Measurements from ENCODE around the gene GALNT7.
A peak's percentile ranks its signal among the peaks of the same experiment; 100 is the strongest.

Gene GALNT7

DNA sequence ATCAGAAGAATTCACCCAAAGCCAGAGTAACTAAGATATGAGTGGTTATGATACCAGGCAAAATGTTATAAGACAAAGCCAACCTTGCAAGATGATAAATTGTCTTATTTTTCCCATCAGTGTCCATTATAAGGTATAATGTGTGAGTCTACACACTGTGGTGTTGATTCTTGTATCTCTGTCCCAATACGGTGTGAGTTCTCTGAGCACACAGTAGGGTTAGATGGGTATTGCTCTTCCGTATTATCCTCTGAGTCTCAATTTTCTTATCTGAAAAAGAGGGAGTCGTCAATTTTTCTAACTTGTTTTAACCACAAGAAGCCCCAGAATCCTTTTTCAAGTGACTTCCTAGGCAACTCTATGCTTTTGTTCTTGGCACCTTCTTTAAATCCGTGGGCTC, 95.6 kb downstream of the GALNT7 start:
- no peak for DNase-seq (ENCODE audit: low read depth in 2 of 2)

DNA sequence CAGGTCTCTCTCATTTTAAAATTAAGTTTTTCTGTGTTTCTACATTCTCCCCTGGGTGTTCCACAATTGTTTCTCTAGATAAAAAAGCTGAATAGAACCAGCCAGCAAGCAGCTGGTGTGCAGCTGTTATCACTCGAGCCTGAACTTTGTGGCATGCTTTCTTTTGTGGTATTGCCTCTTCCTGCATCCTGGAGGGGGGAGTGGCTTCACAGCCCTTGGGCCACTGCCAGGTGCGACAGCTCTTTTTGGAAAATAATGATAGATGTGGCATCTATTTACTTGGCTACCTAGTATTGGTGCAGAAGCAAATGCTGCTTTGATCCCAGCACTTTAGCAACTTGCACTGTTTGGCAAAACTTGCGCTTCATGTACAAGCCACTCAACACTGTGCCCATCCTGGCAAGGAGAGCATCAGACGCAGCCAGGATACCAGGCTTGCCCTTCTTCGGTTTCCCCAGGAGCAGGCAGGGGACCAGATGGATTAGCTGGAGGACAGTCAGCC, 96.1 kb downstream of the GALNT7 start:
- DNase-seq (ENCODE audit: low read depth in 2 of 2), result no peak

DNA sequence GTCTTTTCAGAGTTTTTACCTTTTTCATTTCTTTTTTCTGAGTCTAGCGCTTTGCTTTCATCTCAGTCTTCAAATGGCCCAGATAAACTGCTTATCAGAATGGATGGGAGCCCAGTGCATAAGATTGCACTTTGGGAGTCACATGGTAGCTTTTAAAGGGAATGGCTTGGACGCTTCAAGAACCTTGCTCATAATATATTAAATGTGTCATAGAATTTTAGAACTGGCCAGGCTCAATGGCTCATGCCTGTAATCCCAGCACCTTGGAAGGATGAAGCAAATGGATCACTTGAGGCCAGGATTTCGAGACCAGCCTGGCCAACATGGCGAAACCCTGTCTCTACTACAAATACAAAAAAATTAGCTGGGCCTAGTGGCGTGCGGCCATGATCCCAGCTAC, 97.1 kb downstream of the GALNT7 start:
- DNase-seq (ENCODE audit: low read depth in 2 of 2), result no peak

DNA sequence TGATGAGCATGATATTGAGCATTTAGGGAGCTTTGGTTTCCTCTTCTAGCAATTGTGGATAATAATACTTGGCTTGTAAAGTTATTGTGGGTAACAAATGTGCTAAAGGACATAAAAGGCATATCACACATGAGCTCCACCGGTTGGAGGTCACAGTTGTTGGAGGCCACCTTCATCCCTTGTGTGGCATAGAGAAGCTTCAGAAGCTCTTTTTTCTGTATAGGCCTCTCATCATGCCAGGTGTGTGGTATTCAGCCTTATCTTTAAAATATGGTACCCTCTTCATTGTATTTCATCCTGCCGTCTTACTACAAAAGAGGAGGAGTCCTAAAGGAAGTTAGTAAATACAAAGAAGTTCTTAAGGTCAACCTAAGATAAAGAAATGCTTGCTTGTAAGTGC, 99.1 kb downstream of the GALNT7 start:
- DNase-seq (ENCODE audit: low read depth in 2 of 2), result no peak

DNA sequence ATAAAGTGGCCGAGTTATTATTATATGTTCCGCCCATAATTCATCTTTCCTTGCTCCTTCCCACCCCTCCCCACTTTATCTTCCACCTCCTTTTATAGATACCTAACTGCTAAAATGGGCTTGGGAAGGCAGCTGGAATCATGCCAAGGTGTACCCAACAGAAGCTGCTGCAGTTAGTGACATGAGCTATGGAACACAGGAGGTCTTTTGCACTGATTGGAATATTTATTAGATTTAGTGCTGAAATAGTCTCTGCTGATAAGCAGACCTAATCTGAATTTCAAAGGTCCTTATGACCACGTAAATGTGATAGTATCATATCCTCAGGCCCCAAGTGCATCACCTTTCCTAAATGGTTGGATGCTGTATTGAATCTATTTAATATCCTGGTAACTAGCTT, 100.7 kb downstream of the GALNT7 start:
- DNase-seq (ENCODE audit: low read depth in 2 of 2), result no peak

DNA sequence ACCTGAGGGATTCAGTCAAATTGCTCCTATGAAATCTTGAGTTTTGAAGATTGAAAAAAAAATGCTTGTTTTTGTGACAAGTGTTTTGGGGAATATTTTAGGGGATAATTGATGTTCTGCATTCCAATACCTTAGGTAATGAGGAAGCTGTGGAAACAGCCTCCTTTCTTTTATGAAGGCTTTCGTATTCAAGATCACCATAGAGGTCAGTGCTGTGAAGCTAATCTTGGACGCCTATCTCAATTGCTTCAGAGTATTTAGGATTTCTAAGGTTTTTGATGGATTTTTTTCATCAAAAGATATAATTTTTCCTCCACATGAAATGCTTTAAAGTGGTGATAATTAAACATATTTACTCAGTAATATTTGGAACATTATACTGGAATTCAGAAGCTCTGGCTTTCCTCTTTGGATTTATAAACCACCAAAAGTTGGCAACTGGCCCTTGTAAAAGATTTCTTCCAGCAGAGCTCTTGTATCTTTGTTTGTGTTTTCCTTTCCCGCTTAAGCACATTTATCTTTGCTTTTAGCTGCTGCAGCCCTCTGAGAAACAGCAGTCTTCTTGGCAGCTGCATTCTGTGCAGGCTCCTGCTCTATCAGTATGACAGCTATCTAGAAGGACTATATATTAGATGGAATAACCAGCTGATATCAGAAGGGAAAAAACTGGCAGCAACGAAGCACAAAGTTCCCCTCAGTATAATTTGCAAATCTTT, 101.9 kb downstream of the GALNT7 start:
- DNase-seq (ENCODE audit: low read depth in 2 of 2), result no peak

DNA sequence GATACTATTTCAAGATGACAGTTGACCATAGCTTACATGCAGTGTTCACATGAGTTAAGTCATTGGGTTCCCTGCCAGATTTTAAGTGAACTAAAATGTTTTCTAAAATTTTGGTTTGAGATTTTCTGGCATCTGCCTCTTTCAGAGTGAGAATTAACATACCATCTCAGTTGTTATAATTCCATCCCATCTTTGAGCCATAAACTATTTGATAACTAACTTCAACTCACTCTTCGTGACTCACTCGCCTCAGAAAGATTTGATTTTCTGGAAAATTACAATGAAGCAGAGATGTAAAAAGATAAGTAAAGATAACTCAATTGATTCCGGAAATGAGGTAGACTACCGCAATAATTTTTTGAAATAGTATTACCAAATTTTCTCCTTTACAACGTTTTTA, 103.7 kb downstream of the GALNT7 start:
- DNase-seq (ENCODE audit: low read depth in 2 of 2), result no peak

DNA sequence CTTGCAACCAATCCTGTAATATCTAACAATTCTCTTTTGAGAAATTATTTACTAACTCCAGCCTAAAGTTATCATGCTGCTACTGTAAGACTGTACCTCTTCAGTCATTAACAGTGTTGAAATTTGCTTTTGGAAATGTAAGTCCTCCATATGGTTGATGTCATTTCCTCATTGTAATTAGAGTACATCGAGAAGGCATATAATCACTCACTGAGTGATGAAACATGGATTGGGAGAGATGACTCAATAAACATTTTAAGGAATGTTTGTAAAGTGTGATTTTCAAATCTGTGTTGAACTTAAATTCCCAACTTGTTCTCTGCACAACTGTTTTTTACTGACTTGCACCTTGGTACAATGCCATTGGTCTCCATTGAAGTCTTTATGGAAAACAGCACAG, 104.4 kb downstream of the GALNT7 start:
- no peak for DNase-seq (ENCODE audit: low read depth in 2 of 2)

DNA sequence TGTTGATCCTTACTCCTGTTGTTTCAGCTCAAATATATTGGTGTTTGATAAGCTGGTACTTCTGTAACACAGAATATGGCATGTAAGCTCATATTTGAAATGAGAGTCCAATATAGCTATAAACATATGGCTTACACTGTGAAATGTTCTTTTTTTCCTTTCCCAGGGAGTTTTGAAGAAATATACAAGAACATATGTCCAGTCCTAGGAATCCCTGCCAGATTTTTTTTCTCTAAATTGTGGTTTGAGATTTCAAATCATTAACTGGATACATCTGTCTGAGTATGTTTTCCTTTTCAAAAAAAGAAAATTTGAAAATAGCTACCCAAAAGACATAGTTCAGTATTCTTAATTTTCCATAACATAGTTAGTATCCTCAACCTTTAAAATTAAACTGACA, 105.3 kb downstream of the GALNT7 start:
- no peak for DNase-seq (ENCODE audit: low read depth in 2 of 2)

DNA sequence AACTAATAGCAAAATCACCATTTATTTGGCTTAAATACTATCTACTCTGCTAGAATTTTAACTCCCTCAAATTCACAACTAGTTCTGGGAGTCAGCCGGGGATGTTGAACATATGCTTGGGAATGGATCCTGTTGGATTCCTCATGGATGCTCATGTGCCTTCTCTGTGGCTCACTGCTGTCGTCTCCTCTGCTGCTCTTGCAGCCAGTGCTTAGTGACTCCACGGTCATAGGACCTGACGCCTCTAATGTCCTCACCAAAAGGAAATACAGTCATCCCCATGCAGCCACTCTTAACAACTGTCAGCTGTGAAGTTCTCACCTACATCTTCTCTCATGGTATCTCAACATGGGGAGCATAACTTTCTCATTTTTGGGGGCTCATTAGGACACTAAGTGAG, 106.1 kb downstream of the GALNT7 start:
- no peak for DNase-seq (ENCODE audit: low read depth in 2 of 2)

DNA sequence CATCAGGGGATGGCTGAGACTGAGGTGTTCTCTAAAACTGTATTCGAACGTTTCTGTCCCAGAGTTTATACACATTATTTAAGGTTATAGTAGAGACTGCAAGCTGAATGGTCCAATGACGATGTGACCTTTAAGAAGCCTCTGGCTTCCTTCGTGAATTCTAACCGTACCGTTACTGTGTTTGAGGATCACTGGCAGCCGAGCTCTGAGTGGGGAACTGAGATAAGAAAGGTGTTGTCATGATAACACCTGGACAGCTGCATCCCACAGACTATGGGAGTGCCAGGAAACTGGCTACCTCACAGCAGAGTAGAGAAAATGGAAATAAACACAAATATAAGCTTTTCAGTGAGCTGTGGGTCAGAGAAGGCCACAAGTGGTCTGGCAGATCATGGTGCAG, 106.5 kb downstream of the GALNT7 start:
- DNase-seq (ENCODE audit: low read depth in 2 of 2), result no peak

DNA sequence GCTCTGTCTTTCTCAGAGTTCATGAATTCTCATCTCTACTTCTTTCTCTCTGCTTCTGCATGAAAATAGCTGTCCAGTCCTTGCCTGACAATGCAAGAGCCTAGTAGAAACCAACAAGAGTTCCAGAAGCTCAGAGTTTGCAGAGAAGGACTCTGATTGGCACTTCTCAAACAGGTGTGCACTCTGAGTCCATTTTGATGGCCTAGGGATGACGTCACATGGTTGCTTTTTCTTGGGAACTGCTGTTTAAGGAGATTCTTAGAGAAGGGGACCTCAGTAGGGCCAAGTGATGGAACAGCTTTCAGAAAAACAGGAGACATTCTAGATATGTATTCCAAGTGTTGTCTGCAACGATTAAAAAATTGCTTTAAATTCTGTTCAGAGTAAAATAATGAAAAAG, 108.7 kb downstream of the GALNT7 start:
- no peak for DNase-seq (ENCODE audit: low read depth in 2 of 2)

DNA sequence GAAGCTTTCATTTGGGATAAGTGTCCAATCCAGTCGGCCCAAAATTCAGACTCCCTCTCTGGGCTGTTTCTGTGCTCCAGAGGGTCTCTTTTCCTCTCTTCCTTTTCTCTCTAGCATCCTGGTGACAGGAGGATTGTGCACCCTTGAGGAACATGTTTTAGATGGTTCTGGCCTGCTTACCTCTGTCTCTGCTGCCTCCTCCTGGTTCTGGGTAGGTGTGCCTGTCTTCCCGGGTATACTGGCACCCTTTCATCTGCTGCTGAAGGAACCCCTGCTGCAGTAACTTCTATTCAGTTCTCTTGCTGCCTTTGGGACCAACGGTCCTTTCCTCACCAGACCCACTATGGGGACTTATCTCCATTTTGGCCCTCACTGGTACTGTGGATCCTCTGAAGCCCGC, 112.4 kb downstream of the GALNT7 start:
- no peak for DNase-seq (ENCODE audit: low read depth in 2 of 2)

DNA sequence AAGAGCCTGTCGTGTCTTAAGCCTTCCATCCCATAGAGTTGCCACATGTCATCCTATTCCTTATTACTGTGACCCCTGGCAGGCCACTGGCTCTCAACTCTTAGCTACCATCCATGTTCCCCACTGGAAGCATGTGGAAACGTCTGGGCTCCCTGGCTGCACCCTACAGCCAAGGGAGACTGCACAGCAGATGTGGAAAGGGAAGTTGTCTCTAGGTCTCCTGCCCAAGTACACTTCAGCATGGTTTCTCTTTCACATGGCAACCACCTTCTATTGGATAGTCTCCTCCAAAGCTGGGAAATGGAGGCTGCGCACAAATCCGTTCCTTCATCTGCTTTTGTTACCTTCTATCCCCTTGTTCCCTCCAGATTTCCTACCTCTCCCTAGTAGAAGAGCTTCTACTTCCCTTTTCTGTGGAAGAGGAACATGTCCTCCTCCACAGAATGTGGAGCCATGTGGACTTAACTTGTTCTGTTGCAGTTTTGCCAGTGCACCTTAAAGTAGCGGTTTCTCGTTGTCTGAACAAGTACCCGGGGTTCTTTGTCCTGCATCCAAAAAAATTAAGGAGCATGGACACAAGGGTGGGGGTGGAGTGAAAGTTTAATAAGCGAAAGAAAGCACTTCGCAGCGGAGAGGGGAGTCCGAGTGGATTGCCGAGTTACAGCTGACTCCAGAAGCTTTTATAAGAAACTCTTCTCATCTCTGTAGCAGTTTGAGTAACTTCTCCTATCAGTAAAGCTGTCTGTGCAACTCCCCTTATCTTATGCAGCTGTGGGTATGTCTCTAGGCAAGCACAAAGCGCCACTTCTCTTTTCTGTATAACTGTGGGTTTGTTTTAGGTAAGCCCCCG, 113.0 kb downstream of the GALNT7 start:
- no peak for DNase-seq (ENCODE audit: low read depth in 2 of 2)

DNA sequence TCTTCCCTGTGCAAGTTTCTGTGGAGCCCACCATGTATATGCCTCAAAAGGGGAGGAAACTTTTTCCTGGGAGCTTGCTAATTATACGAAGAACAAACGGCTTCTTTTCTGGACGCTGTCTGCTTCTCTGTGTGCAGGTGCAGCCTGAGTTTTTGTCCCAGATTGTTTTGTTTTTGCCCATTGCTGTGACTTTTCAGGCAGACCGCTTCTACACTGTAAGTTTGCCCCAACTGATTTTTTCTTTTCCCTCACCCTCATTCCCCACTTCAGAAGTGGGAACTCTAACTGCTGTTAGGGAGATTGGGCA, 113.6 kb downstream of the GALNT7 start:
- DNase-seq (ENCODE audit: low read depth in 2 of 2), result no peak

DNA sequence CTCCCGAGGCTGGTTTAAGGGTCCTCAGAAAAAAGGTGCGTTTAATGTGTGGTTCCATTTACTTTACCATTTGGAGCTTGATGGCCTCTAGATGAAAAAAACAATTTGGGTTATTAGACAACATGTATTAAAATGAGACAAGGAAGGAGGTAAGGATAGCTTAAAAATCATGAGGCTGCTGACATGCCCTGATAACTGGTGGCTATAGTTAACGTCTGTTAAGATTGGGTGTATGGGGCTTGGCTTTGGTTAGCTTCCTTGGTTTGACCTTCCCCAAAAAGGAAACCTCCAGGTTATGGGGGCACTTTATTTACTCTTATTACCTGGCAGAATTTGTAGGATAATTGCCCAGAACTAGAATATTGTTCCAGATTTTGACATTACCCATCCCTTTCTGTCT, 114.0 kb downstream of the GALNT7 start:
- DNase-seq (ENCODE audit: low read depth in 2 of 2), result no peak

DNA sequence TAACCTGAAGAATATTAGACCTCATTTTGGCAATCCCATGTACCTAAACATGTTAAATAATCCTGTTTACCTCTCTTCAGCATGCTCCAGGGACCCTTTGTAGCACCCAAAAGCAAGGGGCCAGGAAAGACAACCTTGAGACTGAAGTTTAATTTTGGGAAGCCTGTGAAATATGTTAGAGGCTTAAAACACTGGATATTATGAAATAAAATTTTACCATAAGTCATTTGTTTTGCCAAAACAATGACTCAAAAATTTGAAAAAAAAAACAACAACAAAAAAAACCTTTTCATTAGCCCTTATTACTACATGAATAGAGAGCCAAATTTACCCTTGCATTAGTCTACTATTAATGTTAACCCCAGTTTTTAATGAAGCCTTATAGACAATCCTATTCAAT, 115.9 kb downstream of the GALNT7 start:
- no peak for DNase-seq (ENCODE audit: low read depth in 2 of 2)

DNA sequence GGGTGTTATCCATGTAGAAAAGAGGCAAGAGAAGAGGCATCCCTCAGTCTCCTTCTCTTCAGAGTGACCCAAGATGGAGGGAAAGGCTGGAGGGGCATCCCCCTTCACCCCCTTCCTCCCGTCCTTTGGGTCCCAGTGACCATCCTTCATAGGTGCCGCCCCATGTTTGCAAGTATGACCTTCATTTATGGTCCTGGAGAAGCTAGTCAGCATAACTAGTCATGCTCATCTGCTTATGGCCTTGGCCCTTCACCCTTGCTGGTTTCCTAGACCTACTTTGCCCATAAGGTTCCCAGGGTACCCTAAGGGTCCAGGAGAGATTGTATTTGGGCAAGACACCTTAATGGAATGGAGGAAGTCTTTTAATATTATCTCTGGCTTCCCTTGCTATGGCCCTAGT, 118.9 kb downstream of the GALNT7 start:
- no peak for DNase-seq (ENCODE audit: low read depth in 2 of 2)

DNA sequence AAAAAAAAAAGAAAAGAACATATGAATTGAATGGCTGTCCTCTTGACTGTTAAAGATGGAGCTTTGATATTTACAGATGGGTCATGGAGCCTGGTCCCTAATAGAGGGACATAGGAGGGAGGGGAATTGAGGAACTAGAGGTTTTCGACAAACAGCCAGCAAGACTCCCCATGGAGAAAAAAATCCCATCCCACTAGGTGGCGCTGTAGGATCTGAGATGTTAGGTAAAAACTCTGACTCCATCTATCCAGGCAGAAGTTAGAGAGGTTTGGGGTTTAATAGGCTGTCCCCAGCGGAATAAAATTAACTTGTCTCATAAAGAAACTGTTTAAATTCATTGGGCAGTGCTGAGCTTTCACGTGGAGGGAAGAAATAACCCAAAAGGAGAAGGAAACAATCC, 119.7 kb downstream of the GALNT7 start:
- DNase-seq (ENCODE audit: low read depth in 2 of 2), result peak; percentile 25 to 54

DNA sequence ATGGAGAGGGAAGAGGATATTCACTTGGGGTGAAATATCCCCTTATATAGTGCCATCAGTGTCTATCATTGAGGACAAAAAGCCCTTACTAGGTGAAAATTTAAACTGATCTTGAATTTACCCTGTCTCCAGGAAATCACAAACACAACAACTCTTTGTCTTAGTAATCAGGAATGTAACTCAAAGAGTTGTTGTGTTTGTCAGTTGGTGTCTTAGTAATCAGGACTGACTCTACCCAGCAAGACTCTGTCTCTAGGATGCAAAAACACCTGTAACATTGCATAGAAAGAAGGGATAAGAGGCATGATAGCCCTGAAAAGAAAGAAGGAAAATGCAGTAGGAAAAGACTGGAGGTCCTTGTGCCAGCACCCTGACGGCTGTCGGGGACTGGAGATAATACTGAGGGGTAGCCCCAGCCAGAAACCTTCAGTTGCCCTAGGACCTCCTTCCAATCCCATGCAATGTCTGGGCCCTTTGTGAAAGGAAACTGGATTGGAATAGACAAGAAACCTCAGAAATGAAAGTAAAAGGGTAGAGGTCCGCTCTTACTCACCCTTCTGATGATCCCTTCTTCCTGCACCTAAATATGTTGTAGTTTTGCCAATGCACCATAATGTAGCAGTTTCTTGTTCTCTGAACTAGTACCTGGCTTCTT, 120.2 kb downstream of the GALNT7 start:
- no peak for DNase-seq (ENCODE audit: low read depth in 2 of 2)

DNA sequence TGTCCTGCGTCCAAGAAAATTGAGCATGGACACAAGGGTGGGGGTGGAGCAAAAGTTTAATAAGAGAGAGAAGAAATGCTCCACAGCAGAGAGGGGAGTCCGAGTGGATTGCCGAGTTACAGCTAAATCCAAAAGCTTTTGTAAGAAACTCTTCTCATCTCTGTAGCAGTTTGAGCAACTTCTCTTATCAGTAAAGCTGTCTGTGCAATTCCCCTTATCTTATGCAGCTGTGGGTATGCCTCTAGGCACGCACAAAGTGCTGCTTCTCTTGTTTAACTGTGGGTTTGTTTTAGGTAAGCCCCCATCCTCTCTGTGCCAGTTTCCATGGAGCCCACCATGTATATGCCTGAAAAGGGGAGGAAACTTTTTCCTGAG, 120.7 kb downstream of the GALNT7 start:
- DNase-seq (ENCODE audit: low read depth in 2 of 2), result no peak

DNA sequence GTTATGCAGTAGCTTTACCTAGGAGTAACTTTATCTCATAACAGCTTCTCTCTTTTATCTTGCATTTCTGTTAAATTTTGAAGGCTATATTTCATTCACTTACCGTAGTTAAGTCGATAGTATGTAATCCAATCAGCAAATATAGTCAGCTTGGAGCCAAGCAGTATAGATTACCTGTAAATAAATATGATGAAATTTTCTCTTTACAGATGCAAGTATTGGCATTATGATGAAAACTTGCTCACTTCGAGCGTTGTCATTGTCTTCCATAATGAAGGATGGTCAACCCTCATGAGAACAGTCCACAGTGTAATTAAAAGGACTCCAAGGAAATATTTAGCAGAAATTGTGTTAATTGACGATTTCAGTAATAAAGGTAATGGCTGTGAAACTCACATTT, 123.3 kb downstream of the GALNT7 start:
- DNase-seq (ENCODE audit: low read depth in 2 of 2), result no peak

DNA sequence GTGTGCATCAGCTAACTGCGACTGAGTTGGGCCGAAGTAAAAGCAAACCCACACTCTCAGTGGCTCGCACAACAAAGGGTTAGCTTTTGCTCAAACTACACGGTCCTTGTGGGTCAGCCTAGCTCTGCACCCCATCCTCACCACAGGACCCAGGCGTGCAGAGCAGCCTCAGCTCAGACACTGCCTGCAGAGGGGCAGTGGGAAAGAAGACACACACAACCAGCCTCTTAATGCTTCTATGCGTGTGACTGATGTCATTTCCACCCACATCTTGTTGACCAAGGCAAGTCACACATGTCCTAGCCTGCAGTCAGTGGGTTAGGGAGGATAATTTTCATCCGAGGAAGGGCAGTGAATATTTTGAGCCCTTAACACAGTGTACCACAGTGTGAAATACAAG, 125.1 kb downstream of the GALNT7 start:
- DNase-seq (ENCODE audit: low read depth in 2 of 2), result no peak

Data from stimulated activated CD8-positive, alpha-beta memory T cell treated with anti-CD3 and anti-CD28 coated beads, Interleukin-2, amount 100 ng/mL, for 1 hour (primary cell).